Endothelial cell of umbilical vein (primary cell): ENCODE measurements around the gene R3HDM1. TPM values are rescaled to one million over a fixed set of nuclear protein-coding genes. Genes with fewer than 3 reads are reported as not detected.
A peak's percentile ranks its signal among the peaks of the same experiment; 100 is the strongest.

ENCODE experiments used
- BruUV-seq: library from RNA; stranded (reverse); fragments of 400-500 nt; replicated peaks from 2 replicates; lab custom pipeline; 2021; lab: Mats Ljungman, UMichigan
- CTCF ChIA-PET: fragments of 300-600, 350-600 bp; sonication (Branson Sonifier 250); formaldehyde crosslinking; loops from one replicate; lab custom pipeline; 2021; ENCODE audit warnings: antibody characterized with exemption, inconsistent platforms; lab: Charles Lee
- POLR2A ChIA-PET: fragments of 300-600, 350-600 bp; sonication (Branson Sonifier 250); formaldehyde crosslinking; loops from one replicate; lab custom pipeline; 2021; ENCODE audit warnings: antibody characterized with exemption, inconsistent platforms; lab: Charles Lee
- DNase-seq: peaks from one replicate; pipeline ENCODE4 v3.0.0-alpha.2; 2011; ENCODE audit warnings: low read depth, low spot score
- FAIRE-seq: peaks from 2 replicates; lab custom pipeline; 2011; peaks lifted over from hg19 to GRCh38; lab: Jason Lieb, UNC
- H2AFZ ChIP-seq: 2 replicates; pipeline ENCODE4 v1.6.0; 2012; ENCODE audit warnings: low read depth, low read length, control low read depth, inconsistent platforms
- H3K27ac ChIP-seq: 2 replicates; pipeline ENCODE4 v1.5.1; 2011; ENCODE audit warnings: low read depth, mild to moderate bottlenecking, control low read depth, low read length, moderate library complexity; ENCODE audit not compliant: insufficient read depth
- H3K27me3 ChIP-seq, 2 experiments: 2 replicates each; pipeline versions ENCODE4 v1.6.0 to v1.6.1; 2011; ENCODE audit warnings: low read length in 2 of 2, mixed read lengths in 1 of 2; ENCODE audit not compliant: control insufficient read depth in 2 of 2, insufficient read depth in 2 of 2
- H3K36me3 ChIP-seq, 2 experiments: 2 replicates in 1 of 2; 3 replicates in 1 of 2; pipeline ENCODE4 v1.5.1; 2011; ENCODE audit warnings: low read length in 2 of 2, mild to moderate bottlenecking in 1 of 2, moderate library complexity in 1 of 2; ENCODE audit not compliant: control insufficient read depth in 2 of 2, insufficient read depth in 2 of 2; ENCODE audit errors: extremely low read depth in 1 of 2
- H3K4me1 ChIP-seq: 3 replicates; pipeline ENCODE4 v1.5.1; 2011; ENCODE audit warnings: mild to moderate bottlenecking, low read length; ENCODE audit not compliant: control insufficient read depth, insufficient read depth; ENCODE audit errors: extremely low read depth
- H3K4me2 ChIP-seq: 2 replicates; pipeline ENCODE4 v1.6.1; 2011; ENCODE audit warnings: low read length, control low read depth, mixed read lengths; ENCODE audit not compliant: insufficient read depth
- H3K4me3 ChIP-seq, 3 experiments: fragments of 200-600 bp in 1 of 3; sonication (generic), shearing (Covaris generic) in 1 of 3; replicated peaks in 1 of 3; 2 replicates each; pipeline ENCODE4 v1.5.1; 2011 to 2016; ENCODE audit warnings: control low read depth in 3 of 3, low read length in 3 of 3, mild to moderate bottlenecking in 2 of 3, inconsistent platforms in 1 of 3, low read depth in 1 of 3, moderate library complexity in 1 of 3; ENCODE audit not compliant: insufficient read depth in 1 of 3
- H3K79me2 ChIP-seq: 2 replicates; pipeline ENCODE4 v1.6.0; 2012; ENCODE audit warnings: low read length, inconsistent platforms; ENCODE audit not compliant: control insufficient read depth, insufficient read depth
- H3K9ac ChIP-seq: replicated peaks from 2 replicates; pipeline ENCODE3; 2011; ENCODE audit warnings: low read length, control low read depth; ENCODE audit not compliant: insufficient read depth; ENCODE audit errors: extremely low read depth
- H3K9me1 ChIP-seq: replicated peaks from 3 replicates; pipeline ENCODE4 v1.6.0; 2011; ENCODE audit warnings: mild to moderate bottlenecking, low read length; ENCODE audit not compliant: control insufficient read depth, insufficient read depth; ENCODE audit errors: extremely low read depth
- H3K9me3 ChIP-seq: replicated peaks from 2 replicates; pipeline ENCODE4 v1.5.1; 2012; ENCODE audit warnings: low read length, inconsistent platforms; ENCODE audit not compliant: control insufficient read depth, insufficient read depth
- H4K20me1 ChIP-seq: replicated peaks from 2 replicates; pipeline ENCODE3; 2011; ENCODE audit warnings: mild to moderate bottlenecking, low read length; ENCODE audit not compliant: control insufficient read depth, insufficient read depth; ENCODE audit errors: extremely low read depth
- CTCF ChIP-seq, 2 donors: IDR thresholded peaks; 1 replicate in 1 of 2; 2 replicates in 1 of 2; pipeline ENCODE4 v1.5.1; 2011; ENCODE audit warnings: low read length in 2 of 2, mild to moderate bottlenecking in 2 of 2, moderate library complexity in 2 of 2, control low read depth in 1 of 2, inconsistent platforms in 1 of 2, low read depth in 1 of 2; ENCODE audit not compliant: insufficient read depth in 1 of 2; ENCODE audit errors: extremely low read depth in 1 of 2
- EZH2 ChIP-seq: IDR thresholded peaks from 2 replicates; pipeline ENCODE4 v1.6.1; 2012; ENCODE audit warnings: borderline replicate concordance, low read depth, mild to moderate bottlenecking, moderate library complexity, low read length, inconsistent platforms; ENCODE audit not compliant: severe bottlenecking
- FOS ChIP-seq: IDR thresholded peaks from 2 replicates; pipeline ENCODE4 v1.6.1; 2011; ENCODE audit warnings: mild to moderate bottlenecking, low read length, moderate library complexity, borderline replicate concordance; ENCODE audit not compliant: insufficient read depth
- GATA2 ChIP-seq: IDR thresholded peaks from 2 replicates; pipeline ENCODE4 v1.7.0; 2011; ENCODE audit warnings: low read depth, mild to moderate bottlenecking, moderate library complexity, mixed read lengths, low read length; ENCODE audit not compliant: insufficient read length, insufficient read depth
- JUN ChIP-seq: IDR thresholded peaks from 2 replicates; pipeline ENCODE4 v1.6.1; 2011; ENCODE audit warnings: borderline replicate concordance, low read depth; ENCODE audit not compliant: insufficient read length, insufficient read depth
- MYC ChIP-seq: IDR thresholded peaks from one replicate; pipeline ENCODE4 v1.6.1; 2011; ENCODE audit warnings: mild to moderate bottlenecking, low read depth, low read length
- POLR2A ChIP-seq: IDR thresholded peaks from 2 replicates; pipeline ENCODE4 v1.6.1; 2012; ENCODE audit warnings: low read depth, mild to moderate bottlenecking, control low read depth, low read length
- POLR2AphosphoS5 ChIP-seq: IDR thresholded peaks from 2 replicates; pipeline ENCODE4 v1.6.1; 2012; ENCODE audit warnings: low read depth, mild to moderate bottlenecking, control low read depth, low read length, moderate library complexity; ENCODE audit not compliant: insufficient read depth
- dilution Hi-C: fragments of 300-500 bp; cut with MboI; formaldehyde crosslinking; loops from one replicate; pipeline ENCODE4 v1.15.0; 2019; ENCODE audit warnings: low sequenced_read_pairs; ENCODE audit not compliant: extremely low pct_ligation_motif_present
- intact Hi-C: fragments of 100-400 bp; cut with micrococcal nuclease; formaldehyde crosslinking; loops from one replicate; pipeline ENCODE4 v1.10.0; 2022
- polyA plus RNA-seq, 4 experiments: library from polyadenylated mRNA; depleted of rRNA in 3 of 4; stranded (reverse) in 3 of 4; unstranded in 1 of 4; fragments of >200 nt; gene quantifications; 2 replicates each; pipeline versions ENCODE4 v1.2.1 to v1.2.3, GENCODE V29; 2011 to 2012; ENCODE audit warnings: missing spikeins in 1 of 4
- total RNA-seq: library from RNA; stranded (reverse); gene quantifications from 2 replicates; pipeline ENCODE4 v1.2.3, GENCODE V29; 2021
- TF ChIP-seq, protein P1 (sequence below): IDR thresholded peaks from 2 replicates; pipeline ENCODE4 v1.6.1; 2011; ENCODE audit not compliant: insufficient read depth, insufficient read length

R3HDM1 gene
- total and polyA plus RNA-seq, 2 donors (not counting 3 experiments of a cell fraction or from before 2014, with no cell fraction given): 36.6 to 61.8 TPM

DNA sequence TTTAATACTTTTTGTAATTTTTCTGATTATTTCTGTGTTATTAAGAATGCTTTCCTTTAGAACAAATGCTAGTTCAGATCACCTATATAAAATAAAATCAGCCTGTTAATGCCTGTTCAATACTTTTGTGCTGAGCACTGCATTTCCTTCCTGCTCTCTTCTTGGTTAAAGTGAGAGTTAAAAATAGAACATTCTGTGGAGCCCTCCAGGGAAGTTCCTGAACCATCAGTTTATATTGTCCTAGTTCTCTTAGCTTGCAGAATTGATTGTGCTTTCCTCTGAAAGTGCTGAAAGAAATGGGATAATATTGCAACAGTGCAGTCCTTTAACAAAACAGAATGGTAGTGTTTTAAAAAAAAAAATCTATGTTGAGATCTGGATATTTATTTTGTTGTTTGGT, 135.8 kb downstream of the R3HDM1 start:
- no TSS peak for BruUV-seq
- Histone ChIP-seq H3K9me1 (no peaks in the 10 kb centered on the region), H2AFZ (no peak overlapping the region), H3K79me2 (no peaks in the 10 kb centered on the region), H3K27ac (no peak overlapping the region), H3K4me3 (no peak overlapping the region), H3K36me3 (no peaks in the 10 kb centered on the region), H3K9me3 (no peaks in the 10 kb centered on the region), H3K4me1 (peaks cover 10% of the 10 kb centered on the region), H4K20me1 (no peaks in the 10 kb centered on the region), H3K9ac (no peak overlapping the region), H3K27me3 (no peaks in the 10 kb centered on the region), H3K4me2 (peak overlapping the region; percentile 51)
- CTCF ChIA-PET: interaction anchor here (0.7 to 1.2 kb wide), 3 partner anchors 38 to 66 kb away, joined by 3 to 4 read pairs (median 3); no protein-coding TSS in a partner anchor
- DNase-seq (peak; percentile 49), FAIRE-seq (peak; percentile 63)
- dilution Hi-C loops (no loop called here), intact Hi-C loops (no loop called here)
- POLR2A ChIA-PET: no interaction called here
- TF ChIP-seq, protein P1, sequence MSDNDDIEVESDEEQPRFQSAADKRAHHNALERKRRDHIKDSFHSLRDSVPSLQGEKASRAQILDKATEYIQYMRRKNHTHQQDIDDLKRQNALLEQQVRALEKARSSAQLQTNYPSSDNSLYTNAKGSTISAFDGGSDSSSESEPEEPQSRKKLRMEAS: no peak
- TF ChIP-seq CTCF (IDR thresholded peaks at IDR 0.05; ENCODE audit: extremely low read depth in 1 of 2, insufficient read depth in 1 of 2, low read depth in 1 of 2, low read length in 2 of 2) (no peak), GATA2 (no peak), POLR2AphosphoS5 (no peak)

DNA sequence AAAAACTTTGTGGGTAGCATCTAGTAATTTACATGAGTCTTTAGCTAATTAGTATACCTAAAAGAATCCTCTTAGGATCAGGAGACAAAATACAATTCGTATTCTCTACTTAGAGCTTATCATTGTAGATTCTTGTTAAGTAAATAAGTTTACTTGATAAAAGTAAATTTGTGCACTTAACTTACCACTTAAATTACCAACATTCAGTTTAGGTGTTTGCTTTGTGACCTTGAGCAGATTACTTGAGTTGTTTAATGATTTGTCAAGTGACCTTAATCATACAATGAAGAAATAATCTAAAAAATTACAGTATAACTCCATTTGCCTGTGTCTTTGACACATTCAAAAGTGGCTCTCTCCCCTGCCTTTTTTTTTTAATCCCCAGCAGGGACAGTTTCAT, 143.2 kb downstream of the R3HDM1 start:
- ChIA-PET CTCF (interaction anchor here (0.6 to 0.8 kb wide), 2 partner anchors 66 to 829 kb away, joined by 3 to 5 read pairs; no protein-coding TSS in a partner anchor), POLR2A (no interaction called here)
- FAIRE-seq: no peak
- peaks cover 11% of the 10 kb centered on the region for H3K4me1 ChIP-seq
- intact Hi-C loops: no loop called here
- no TSS peak for BruUV-seq
- no peak overlapping the region for H3K4me2 ChIP-seq
- dilution Hi-C loops: no loop called here
- no peaks in the 10 kb centered on the region for H3K79me2 ChIP-seq
- H3K9me3 ChIP-seq: no peaks in the 10 kb centered on the region
- TF ChIP-seq POLR2A (no peak), JUN (no peak), FOS (no peak), EZH2 (no peak), CTCF (IDR thresholded peaks at IDR 0.05; ENCODE audit: extremely low read depth in 1 of 2, insufficient read depth in 1 of 2, low read depth in 1 of 2, low read length in 2 of 2) (no peak), MYC (no peak), GATA2 (no peak), POLR2AphosphoS5 (no peak)
- no peak overlapping the region for H3K4me3 ChIP-seq
- no peaks in the 10 kb centered on the region for H3K9me1 ChIP-seq
- no peak overlapping the region for H3K9ac ChIP-seq
- H2AFZ ChIP-seq: no peak overlapping the region
- H3K36me3 ChIP-seq: no peaks in the 10 kb centered on the region
- H3K27me3 ChIP-seq: no peaks in the 10 kb centered on the region
- H3K27ac ChIP-seq: no peak overlapping the region
- H4K20me1 ChIP-seq: no peaks in the 10 kb centered on the region
- DNase-seq: no peak
